Fibroblast of the aortic adventitia (primary cell): ENCODE data around the gene CRYGN. TPM values are rescaled to one million over a fixed set of nuclear protein-coding genes. Genes with fewer than 3 reads are reported as not detected.

ENCODE experiments used
- DNase-seq: peaks from one replicate; pipeline ENCODE4 v3.0.0-alpha.2; 2010; ENCODE audit warnings: low read depth
- H3K4me3 ChIP-seq: 2 replicates; pipeline ENCODE4 v1.5.1; 2011; ENCODE audit warnings: low read depth, mild to moderate bottlenecking, control low read depth, low read length, moderate library complexity
- CTCF ChIP-seq: IDR thresholded peaks from 2 replicates; pipeline ENCODE4 v1.5.1; 2011; ENCODE audit warnings: mild to moderate bottlenecking, low read length, control low read depth, inconsistent platforms; ENCODE audit not compliant: insufficient read depth
- total RNA-seq: library from RNA; depleted of rRNA; stranded (reverse); fragments of >200 nt; gene quantifications from 2 replicates; pipeline ENCODE4 v1.2.3, GENCODE V29; 2012; ENCODE audit warnings: low replicate concordance

Gene CRYGN
- total RNA-seq, 1 donor: 0.09 TPM

DNA sequence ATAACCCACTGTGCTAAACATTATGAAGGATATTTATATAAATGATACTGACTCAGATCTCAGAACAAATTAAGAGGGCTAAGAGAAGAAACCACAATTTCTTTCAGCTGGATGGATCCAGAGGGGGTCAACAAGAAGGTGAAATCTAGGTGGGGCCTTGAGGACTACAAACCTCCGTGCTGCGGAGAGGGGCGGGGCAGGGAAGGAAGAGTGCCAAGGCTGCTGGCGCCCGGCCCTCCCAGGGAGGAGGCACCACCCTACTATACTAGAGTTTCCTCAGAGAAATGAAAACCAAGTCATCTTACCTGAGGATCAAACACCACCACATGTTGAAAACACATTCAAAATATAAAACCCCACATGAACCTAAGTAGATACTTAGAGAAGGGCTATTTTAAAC lies 29.3 kb upstream of the CRYGN start:
- TF ChIP-seq CTCF: no peak

GRCh38 chr7:151468217-151469018 lies 28.5 kb upstream of the CRYGN start:
- no peak for TF ChIP-seq CTCF
- no peak overlapping the region for H3K4me3 ChIP-seq
- DNase-seq: no peak

More for the DNA sequence above, 29.3 kb upstream of the CRYGN start:
- DNase-seq: no peak
- no peak overlapping the region for H3K4me3 ChIP-seq

GRCh38 chr7:151465169-151465568 lies 25.2 kb upstream of the CRYGN start:
- H3K4me3 ChIP-seq: no peak overlapping the region
- no peak for TF ChIP-seq CTCF
- DNase-seq: no peak

GRCh38 chr7:151462306-151462779 lies 22.4 kb upstream of the CRYGN start:
- TF ChIP-seq CTCF: no peak
- no peak for DNase-seq
- H3K4me3 ChIP-seq: no peak overlapping the region

- DNase-seq: no peak
- H3K4me3 ChIP-seq: no peak overlapping the region
- TF ChIP-seq CTCF: no peak
These were observed 21.9 kb upstream of the CRYGN start for GRCh38 chr7:151461942-151462230.

DNA sequence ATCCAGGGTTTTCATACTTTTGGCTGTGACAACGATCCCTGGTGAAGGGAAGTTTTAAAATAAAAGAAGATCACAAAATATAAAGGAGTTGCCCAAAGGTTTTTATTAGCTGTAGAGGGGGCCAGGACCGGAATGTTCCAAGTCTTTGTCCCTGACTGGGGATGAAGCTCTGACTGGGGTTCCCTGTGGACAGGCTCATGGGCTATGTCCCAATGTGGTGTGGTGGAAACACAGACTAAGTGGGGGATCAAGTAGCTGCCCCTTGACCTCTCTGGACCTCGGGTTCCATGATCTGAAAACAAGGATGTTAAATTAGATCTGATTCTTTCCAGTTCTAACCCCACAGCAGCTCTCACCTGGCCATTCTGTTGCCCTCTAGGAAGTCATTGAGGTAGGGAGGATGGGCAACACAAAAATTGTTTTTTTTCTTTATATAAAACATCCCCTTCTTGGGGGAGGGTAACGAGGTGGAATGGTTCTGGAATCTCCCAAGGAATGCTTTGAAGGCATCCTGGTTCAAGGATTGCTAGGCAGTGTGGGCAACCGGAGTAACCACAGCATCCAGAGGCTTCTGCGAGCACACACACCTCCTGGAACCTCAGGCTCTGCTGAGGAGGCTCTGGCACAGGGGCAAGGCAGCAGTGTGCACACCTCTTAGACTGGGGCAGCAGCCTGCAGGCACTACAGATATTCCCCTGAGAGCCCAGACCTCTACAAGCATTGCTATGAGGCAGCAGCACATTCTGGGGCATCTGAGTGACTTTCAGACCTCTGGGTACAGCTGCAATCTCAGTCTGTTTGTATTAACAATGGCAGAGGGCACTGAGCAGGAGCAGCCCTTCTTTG lies 21.4 kb upstream of the CRYGN start:
- TF ChIP-seq CTCF: no peak
- H3K4me3 ChIP-seq: no peak overlapping the region
- no peak for DNase-seq
